Measurements from ENCODE around the gene MCUR1. TPM values are rescaled to one million over a fixed set of nuclear protein-coding genes. Genes with fewer than 3 reads are reported as not detected.

The MCUR1 gene
- total RNA-seq, 1 experiment from 2014 or later: 64.8 TPM

- peak; percentile 93 for DNase-seq
- Mint-ChIP-seq H3K9me3 (ENCODE audit: unreplicated experiment) (no peaks in the 10 kb centered on the region), H3K4me1 (ENCODE audit: low read depth, unreplicated experiment) (peaks cover 26% of the 10 kb centered on the region), H3K27me3 (ENCODE audit: insufficient read depth, unreplicated experiment) (no peaks in the 10 kb centered on the region), H3K36me3 (ENCODE audit: insufficient read depth, unreplicated experiment) (peaks cover 37% of the 10 kb centered on the region), H3K27ac (ENCODE audit: unreplicated experiment) (peak overlapping the region; percentile 69), H3K4me3 (ENCODE audit: unreplicated experiment) (peak overlapping the region; percentile 94)
- POLR2A ChIA-PET: interaction anchor here (0.6 to 0.8 kb wide), 2 partner anchors 37 to 64 kb away, joined by 3 read pairs; no protein-coding TSS in a partner anchor
- H3K4me1 ChIP-seq: peaks cover 34% of the 10 kb centered on the region
- no peak for TF ChIP-seq CTCF (IDR thresholded peaks at IDR 0.05; ENCODE audit: insufficient read depth in 1 of 2, low read depth in 1 of 2, low read length in 1 of 2, severe bottlenecking in 1 of 2, unreplicated experiment in 1 of 2)
- no peaks in the 10 kb centered on the region for H3K36me3 ChIP-seq (ENCODE audit: control insufficient read depth, insufficient read depth, low read length)
- CTCF ChIA-PET: interaction anchor here (1.1 to 1.8 kb wide), 2 partner anchors 60 to 239 kb away, joined by 3 to 9 read pairs; partner anchors contain the start of gene SIRT5
- no peaks in the 10 kb centered on the region for H3K27me3 ChIP-seq (replicated peaks; ENCODE audit: control insufficient read depth, insufficient read depth, low read length)
- H3K9me3 ChIP-seq: no peaks in the 10 kb centered on the region
- no TSS peak for BruUV-seq (replicated peaks)
- intact Hi-C loops (cut with micrococcal nuclease; ENCODE audit: unreplicated experiment): loop anchor here (1.0 to 2.0 kb wide), 3 partner anchors 16 to 59 kb away; no protein-coding TSS in a partner anchor
- peak overlapping the region; percentile 91 for H3K4me3 ChIP-seq (ENCODE audit: low read depth, low read length)
Measured at GRCh38 chr6:13813621-13814175, 659 bp downstream of the MCUR1 start.

- H3K4me1 ChIP-seq: peaks cover 27% of the 10 kb centered on the region
- Mint-ChIP-seq H3K27ac (ENCODE audit: unreplicated experiment) (peak overlapping the region; percentile 69), H3K4me3 (ENCODE audit: unreplicated experiment) (peak overlapping the region; percentile 94), H3K36me3 (ENCODE audit: insufficient read depth, unreplicated experiment) (peaks cover 44% of the 10 kb centered on the region), H3K9me3 (ENCODE audit: unreplicated experiment) (no peaks in the 10 kb centered on the region), H3K27me3 (ENCODE audit: insufficient read depth, unreplicated experiment) (no peaks in the 10 kb centered on the region), H3K4me1 (ENCODE audit: low read depth, unreplicated experiment) (peaks cover 26% of the 10 kb centered on the region)
- POLR2A ChIA-PET: no interaction called here
- TSS peak; percentile 31 for BruUV-seq (replicated peaks)
- intact Hi-C loops (cut with micrococcal nuclease; ENCODE audit: unreplicated experiment): no loop called here
- no peaks in the 10 kb centered on the region for H3K9me3 ChIP-seq
- CTCF ChIA-PET: interaction anchor here (1.1 kb wide), 1 partner anchor 239 kb away, joined by 3 read pairs; the partner anchor contains the start of gene SIRT5
- H3K36me3 ChIP-seq (ENCODE audit: control insufficient read depth, insufficient read depth, low read length): no peaks in the 10 kb centered on the region
- H3K4me3 ChIP-seq (ENCODE audit: low read depth, low read length): peak overlapping the region; percentile 91
- no peaks in the 10 kb centered on the region for H3K27me3 ChIP-seq (replicated peaks; ENCODE audit: control insufficient read depth, insufficient read depth, low read length)
- TF ChIP-seq CTCF (IDR thresholded peaks at IDR 0.05; ENCODE audit: insufficient read depth in 1 of 2, low read depth in 1 of 2, low read length in 1 of 2, severe bottlenecking in 1 of 2, unreplicated experiment in 1 of 2): no peak
- DNase-seq: no peak
Measured at GRCh38 chr6:13813026-13813425, 1.3 kb downstream of the MCUR1 start.

GRCh38 chr6:13812359-13812642, 2.1 kb downstream of the MCUR1 start:
- Mint-ChIP-seq H3K36me3 (ENCODE audit: insufficient read depth, unreplicated experiment) (peaks cover 41% of the 10 kb centered on the region), H3K4me3 (ENCODE audit: unreplicated experiment) (peak overlapping the region; percentile 94), H3K9me3 (ENCODE audit: unreplicated experiment) (no peaks in the 10 kb centered on the region), H3K27ac (ENCODE audit: unreplicated experiment) (peak overlapping the region; percentile 35), H3K27me3 (ENCODE audit: insufficient read depth, unreplicated experiment) (no peaks in the 10 kb centered on the region), H3K4me1 (ENCODE audit: low read depth, unreplicated experiment) (peaks cover 26% of the 10 kb centered on the region)
- peaks cover 23% of the 10 kb centered on the region for H3K4me1 ChIP-seq
- BruUV-seq (replicated peaks): no TSS peak
- ChIA-PET POLR2A (no interaction called here), CTCF (no interaction called here)
- DNase-seq: no peak
- H3K4me3 ChIP-seq (ENCODE audit: low read depth, low read length): no peak overlapping the region
- intact Hi-C loops (cut with micrococcal nuclease; ENCODE audit: unreplicated experiment): no loop called here
- no peak for TF ChIP-seq CTCF (IDR thresholded peaks at IDR 0.05; ENCODE audit: insufficient read depth in 1 of 2, low read depth in 1 of 2, low read length in 1 of 2, severe bottlenecking in 1 of 2, unreplicated experiment in 1 of 2)
- H3K9me3 ChIP-seq: no peaks in the 10 kb centered on the region
- H3K27me3 ChIP-seq (replicated peaks; ENCODE audit: control insufficient read depth, insufficient read depth, low read length): no peaks in the 10 kb centered on the region
- no peaks in the 10 kb centered on the region for H3K36me3 ChIP-seq (ENCODE audit: control insufficient read depth, insufficient read depth, low read length)

Data from Caco-2 (cell line).